Caco-2 (cell line): ENCODE measurements around the gene TTBK2. TPM values are rescaled to one million over a fixed set of nuclear protein-coding genes. Genes with fewer than 3 reads are reported as not detected.

Experiments used
- BruUV-seq: library from RNA; stranded (reverse); fragments of 400-500 nt; replicated peaks from 2 replicates; lab custom pipeline; 2021; lab: Mats Ljungman, UMichigan
- CTCF ChIA-PET: fragments of 300-600 bp; sonication (Branson Sonifier 250); formaldehyde crosslinking; loops from one replicate; lab custom pipeline; 2022; ENCODE audit warnings: antibody characterized with exemption; lab: Charles Lee
- POLR2A ChIA-PET: fragments of 300-600 bp; sonication (Branson Sonifier 250); formaldehyde crosslinking; loops from one replicate; lab custom pipeline; 2022; ENCODE audit warnings: antibody characterized with exemption; lab: Charles Lee
- DNase-seq, 2 experiments: peaks; one replicate each; pipeline versions ENCODE4 v3.0.0 to v3.0.0-alpha.2; 2020 to 2022
- H3K27me3 ChIP-seq: replicated peaks from 2 replicates; pipeline ENCODE4 v1.6.0; 2011; ENCODE audit warnings: low read length; ENCODE audit not compliant: control insufficient read depth, insufficient read depth
- H3K36me3 ChIP-seq: 2 replicates; pipeline ENCODE4 v1.5.1; 2011; ENCODE audit warnings: low read length; ENCODE audit not compliant: control insufficient read depth, insufficient read depth
- H3K4me1 ChIP-seq: fragments of 250-450 bp; sonication (Bioruptor Pico); 2 replicates; pipeline ENCODE4 v1.5.1; 2020; ENCODE audit warnings: mild to moderate bottlenecking
- H3K4me3 ChIP-seq: 2 replicates; pipeline ENCODE4 v1.5.1; 2011; ENCODE audit warnings: low read depth, mild to moderate bottlenecking, control low read depth, low read length
- H3K9me3 ChIP-seq: fragments of 250-450 bp; sonication (Bioruptor Pico); 2 replicates; pipeline ENCODE4 v1.5.1; 2020; ENCODE audit warnings: mild to moderate bottlenecking, moderate library complexity
- H3K27ac Mint-ChIP-seq: one replicate; pipeline ENCODE4 v1.8.0; 2022; ENCODE audit warnings: mixed read lengths; ENCODE audit not compliant: unreplicated experiment
- H3K27me3 Mint-ChIP-seq: one replicate; pipeline ENCODE4 v1.8.0; 2022; ENCODE audit warnings: mixed read lengths; ENCODE audit not compliant: insufficient read depth, unreplicated experiment
- H3K36me3 Mint-ChIP-seq: one replicate; pipeline ENCODE4 v1.8.0; 2022; ENCODE audit warnings: mild to moderate bottlenecking, mixed read lengths; ENCODE audit not compliant: insufficient read depth, unreplicated experiment
- H3K4me1 Mint-ChIP-seq: one replicate; pipeline ENCODE4 v1.8.0; 2022; ENCODE audit warnings: low read depth, mixed read lengths; ENCODE audit not compliant: unreplicated experiment
- H3K4me3 Mint-ChIP-seq: one replicate; pipeline ENCODE4 v1.8.0; 2022; ENCODE audit warnings: mild to moderate bottlenecking, moderate library complexity, mixed read lengths; ENCODE audit not compliant: unreplicated experiment
- H3K9me3 Mint-ChIP-seq: one replicate; pipeline ENCODE4 v1.8.0; 2022; ENCODE audit warnings: mixed read lengths; ENCODE audit not compliant: unreplicated experiment
- CTCF ChIP-seq, 2 experiments: fragments of 200-600 bp in 1 of 2; IDR thresholded peaks; 1 replicate in 1 of 2; 2 replicates in 1 of 2; pipeline versions ENCODE4 v1.5.1 to v1.8.0; 2011 to 2022; ENCODE audit warnings: antibody characterized with exemption in 1 of 2, control low read depth in 1 of 2, inconsistent platforms in 1 of 2, low read depth in 1 of 2, low read length in 1 of 2, mild to moderate bottlenecking in 1 of 2, moderate library complexity in 1 of 2; ENCODE audit not compliant: insufficient read depth in 1 of 2, severe bottlenecking in 1 of 2, unreplicated experiment in 1 of 2
- intact Hi-C: fragments of 100-400 bp; cut with micrococcal nuclease; formaldehyde crosslinking; loops from one replicate; pipeline ENCODE4 v1.10.0; 2022; ENCODE audit not compliant: unreplicated experiment
- total RNA-seq: library from RNA; stranded (reverse); gene quantifications from 2 replicates; pipeline ENCODE4 v1.2.3, GENCODE V29; 2022

TTBK2 gene
- total RNA-seq, 1 experiment from 2014 or later: 10.1 TPM

DNA sequence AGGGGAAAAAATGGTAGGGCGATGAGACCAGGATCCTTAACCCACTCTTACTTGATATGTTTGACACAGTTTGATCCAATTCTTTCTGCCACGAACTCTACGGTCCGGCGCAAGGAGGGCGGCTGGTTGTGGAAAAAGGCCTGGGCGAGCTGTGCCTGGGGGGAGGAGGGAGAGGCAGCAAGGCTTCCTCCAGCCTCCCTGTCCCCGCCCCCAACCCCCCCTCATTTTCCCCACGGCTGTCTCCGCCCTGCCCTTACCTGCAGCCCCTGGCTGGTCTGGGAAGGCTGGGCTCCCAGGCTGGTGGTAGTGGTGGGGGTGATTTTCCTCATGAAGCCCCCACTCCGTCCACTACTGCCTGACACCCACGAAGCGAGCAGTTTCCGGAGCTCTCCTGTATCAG lies 191.6 kb downstream of the TTBK2 start:
- no peak for DNase-seq
- no peaks in the 10 kb centered on the region for H3K27me3 Mint-ChIP-seq
- no peak overlapping the region for H3K4me3 ChIP-seq
- no peak overlapping the region for H3K27ac Mint-ChIP-seq
- intact Hi-C loops: no loop called here
- H3K4me1 Mint-ChIP-seq: no peaks in the 10 kb centered on the region
- H3K4me1 ChIP-seq: no peaks in the 10 kb centered on the region
- no peak for TF ChIP-seq CTCF (IDR thresholded peaks at IDR 0.05; ENCODE audit: insufficient read depth in 1 of 2, low read depth in 1 of 2, low read length in 1 of 2, severe bottlenecking in 1 of 2, unreplicated experiment in 1 of 2)
- H3K9me3 ChIP-seq: no peaks in the 10 kb centered on the region
- H3K4me3 Mint-ChIP-seq: no peak overlapping the region
- peaks cover 61% of the 10 kb centered on the region for H3K36me3 Mint-ChIP-seq
- CTCF ChIA-PET: no interaction called here
- POLR2A ChIA-PET: no interaction called here
- no TSS peak for BruUV-seq
- H3K36me3 ChIP-seq: peaks cover 4% of the 10 kb centered on the region
- H3K27me3 ChIP-seq: no peaks in the 10 kb centered on the region
- H3K9me3 Mint-ChIP-seq: no peaks in the 10 kb centered on the region

GRCh38 chr15:42728560-42728959 lies 192.0 kb downstream of the TTBK2 start:
- H3K27ac Mint-ChIP-seq: no peak overlapping the region
- intact Hi-C loops: no loop called here
- no TSS peak for BruUV-seq
- peaks cover 4% of the 10 kb centered on the region for H3K36me3 ChIP-seq
- no peaks in the 10 kb centered on the region for H3K4me1 Mint-ChIP-seq
- no peaks in the 10 kb centered on the region for H3K27me3 ChIP-seq
- no peaks in the 10 kb centered on the region for H3K27me3 Mint-ChIP-seq
- no peak for DNase-seq
- H3K4me3 ChIP-seq: no peak overlapping the region
- H3K4me1 ChIP-seq: no peaks in the 10 kb centered on the region
- no peaks in the 10 kb centered on the region for H3K9me3 Mint-ChIP-seq
- no peaks in the 10 kb centered on the region for H3K9me3 ChIP-seq
- no peak overlapping the region for H3K4me3 Mint-ChIP-seq
- peaks cover 59% of the 10 kb centered on the region for H3K36me3 Mint-ChIP-seq
- POLR2A ChIA-PET: no interaction called here
- TF ChIP-seq CTCF (IDR thresholded peaks at IDR 0.05; ENCODE audit: insufficient read depth in 1 of 2, low read depth in 1 of 2, low read length in 1 of 2, severe bottlenecking in 1 of 2, unreplicated experiment in 1 of 2): no peak
- CTCF ChIA-PET: no interaction called here

GRCh38 chr15:42727750-42728381 lies 192.7 kb downstream of the TTBK2 start:
- DNase-seq: no peak
- H3K27me3 Mint-ChIP-seq: no peaks in the 10 kb centered on the region
- CTCF ChIA-PET: no interaction called here
- Histone ChIP-seq H3K36me3 (peaks cover 4% of the 10 kb centered on the region), H3K9me3 (no peaks in the 10 kb centered on the region), H3K4me3 (no peak overlapping the region), H3K4me1 (no peaks in the 10 kb centered on the region), H3K27me3 (no peaks in the 10 kb centered on the region)
- no TSS peak for BruUV-seq
- H3K4me1 Mint-ChIP-seq: no peaks in the 10 kb centered on the region
- intact Hi-C loops: no loop called here
- no peaks in the 10 kb centered on the region for H3K9me3 Mint-ChIP-seq
- POLR2A ChIA-PET: no interaction called here
- H3K36me3 Mint-ChIP-seq: peaks cover 55% of the 10 kb centered on the region
- H3K27ac Mint-ChIP-seq: no peak overlapping the region
- no peak for TF ChIP-seq CTCF (IDR thresholded peaks at IDR 0.05; ENCODE audit: insufficient read depth in 1 of 2, low read depth in 1 of 2, low read length in 1 of 2, severe bottlenecking in 1 of 2, unreplicated experiment in 1 of 2)
- H3K4me3 Mint-ChIP-seq: no peak overlapping the region
